C4-2B (cell line): Measurements from ENCODE around the gene IL17F.

Experiments used
- H3K27ac ChIP-seq: fragments of 450-650 bp; 2 replicates; pipeline ENCODE4 v1.5.1; 2017
- CTCF ChIP-seq: fragments of 450-650 bp; conservative IDR thresholded peaks from 2 replicates; pipeline ENCODE4 v1.5.1; 2017; ENCODE audit warnings: mild to moderate bottlenecking
- ZFX ChIP-seq: fragments of 450-650 bp; IDR thresholded peaks from 2 replicates; pipeline ENCODE4 v1.6.1; 2017

IL17F gene

GRCh38 chr6:52187098-52187497, 57.2 kb downstream of the IL17F start:
- no peak overlapping the region for H3K27ac ChIP-seq
- TF ChIP-seq ZFX (no peak), CTCF (no peak)
